T-cell (primary cell): Measurements from ENCODE around the gene ERCC3. TPM values are rescaled to one million over a fixed set of nuclear protein-coding genes. Genes with fewer than 3 reads are reported as not detected.
"Not testable (repeated sequence)": the region's sequence is repeated elsewhere in the genome, so short reads cannot be mapped to it uniquely, and the experiment has no call there.

Experiments used
- ATAC-seq, 4 experiments: fragments of 200-7000 bp in 3 of 4; fragments of 150-1000 bp in 1 of 4; cut with Tn5 transposase; replicated peaks in 1 of 4; 1 replicate in 3 of 4; 2 replicates in 1 of 4; pipeline ENCODE4 v1.10.0; 2021; ENCODE audit warnings: moderate library complexity in 3 of 4, mild to moderate bottlenecking in 2 of 4, moderate number of reproducible peaks in 1 of 4
- CTCF ChIA-PET, 2 donors: fragments of 300-600 bp; sonication (Branson Sonifier 250); formaldehyde crosslinking; loops; one replicate each; lab custom pipeline; 2022; ENCODE audit warnings: antibody characterized with exemption in 2 of 2; lab: Charles Lee
- POLR2A ChIA-PET, 2 donors: fragments of 300-600 bp; sonication (Branson Sonifier 250); formaldehyde crosslinking; loops; one replicate each; lab custom pipeline; 2022; ENCODE audit warnings: antibody characterized with exemption in 2 of 2; lab: Charles Lee
- DNase-seq, 35 experiments: peaks; one replicate each; pipeline versions ENCODE4 v3.0.0 to v3.0.0-alpha.2; 2013 to 2023
- H3K27ac ChIP-seq: one replicate; pipeline ENCODE4 v1.5.1; 2013; ENCODE audit warnings: low read length
- H3K27me3 ChIP-seq, 2 experiments: replicated peaks in 1 of 2; 1 replicate in 1 of 2; 2 replicates in 1 of 2; pipeline versions ENCODE4 v1.6.1 to v1.7.0; 2013; ENCODE audit warnings: low read length in 1 of 2, mixed read lengths in 1 of 2; ENCODE audit not compliant: control insufficient read depth in 2 of 2, insufficient read depth in 2 of 2; ENCODE audit errors: extremely low read depth in 1 of 2
- H3K36me3 ChIP-seq, 2 donors: 1 replicate in 1 of 2; 2 replicates in 1 of 2; pipeline versions ENCODE4 v1.6.1 to v1.7.0; 2013; ENCODE audit warnings: low read length in 1 of 2; ENCODE audit not compliant: control insufficient read depth in 2 of 2, insufficient read depth in 1 of 2; ENCODE audit errors: extremely low read depth in 1 of 2
- H3K4me1 ChIP-seq, 2 experiments: 1 replicate in 1 of 2; 2 replicates in 1 of 2; pipeline versions ENCODE4 v1.6.1 to v1.7.0; 2013; ENCODE audit warnings: low read length in 2 of 2, mixed read lengths in 1 of 2; ENCODE audit not compliant: insufficient read depth in 2 of 2, control insufficient read depth in 1 of 2; ENCODE audit errors: extremely low read depth in 1 of 2
- H3K4me3 ChIP-seq, 2 donors: 1 replicate in 1 of 2; 2 replicates in 1 of 2; pipeline versions ENCODE4 v1.5.1 to v1.7.0; 2013; ENCODE audit warnings: mild to moderate bottlenecking in 2 of 2, low read length in 1 of 2, moderate library complexity in 1 of 2; ENCODE audit not compliant: control insufficient read depth in 1 of 2; ENCODE audit errors: extremely low read depth in 1 of 2
- H3K9me3 ChIP-seq: 2 replicates; pipeline ENCODE4 v1.7.0; 2013
- H3K27ac Mint-ChIP-seq, 2 donors: one replicate each; pipeline ENCODE4 v1.8.0; 2020 to 2021; ENCODE audit warnings: mild to moderate bottlenecking in 2 of 2, mixed read lengths in 2 of 2
- H3K27me3 Mint-ChIP-seq, 2 donors: one replicate each; pipeline ENCODE4 v1.8.0; 2021 to 2022; ENCODE audit warnings: mixed read lengths in 2 of 2
- H3K36me3 Mint-ChIP-seq: one replicate; pipeline ENCODE4 v1.8.0; 2021; ENCODE audit warnings: mixed read lengths
- H3K4me1 Mint-ChIP-seq, 3 donors: one replicate each; pipeline ENCODE4 v1.8.0; 2020 to 2022; ENCODE audit warnings: mixed read lengths in 3 of 3, mild to moderate bottlenecking in 1 of 3
- H3K4me3 Mint-ChIP-seq, 3 donors: one replicate each; pipeline ENCODE4 v1.8.0; 2020 to 2022; ENCODE audit warnings: mild to moderate bottlenecking in 3 of 3, mixed read lengths in 3 of 3, moderate library complexity in 3 of 3
- H3K9me3 Mint-ChIP-seq, 3 donors: one replicate each; pipeline ENCODE4 v1.8.0; 2020 to 2022; ENCODE audit warnings: mixed read lengths in 3 of 3
- WGBS: methylation state at CpG from one replicate; pipeline ENCODE4 v1.1.5; 2013; ENCODE audit warnings: missing lambda C conversion rate; ENCODE audit not compliant: insufficient coverage; 5-methylcytosine and 5-hydroxymethylcytosine counted together
- total RNA-seq, 35 experiments: library from RNA in 6 of 35; stranded (reverse) in 6 of 35; fragments of 120-200 nt in 1 of 35; gene quantifications; one replicate each; pipeline versions ENCODE4 v1.2.1 to v1.2.4 and lab custom pipeline; 2013 to 2026

Gene ERCC3
- total RNA-seq, 5 donors from 2014 or later (not counting 1 experiment from before 2014, with no cell fraction given), result 41.5 to 62.1 (median 52.3) TPM

DNA sequence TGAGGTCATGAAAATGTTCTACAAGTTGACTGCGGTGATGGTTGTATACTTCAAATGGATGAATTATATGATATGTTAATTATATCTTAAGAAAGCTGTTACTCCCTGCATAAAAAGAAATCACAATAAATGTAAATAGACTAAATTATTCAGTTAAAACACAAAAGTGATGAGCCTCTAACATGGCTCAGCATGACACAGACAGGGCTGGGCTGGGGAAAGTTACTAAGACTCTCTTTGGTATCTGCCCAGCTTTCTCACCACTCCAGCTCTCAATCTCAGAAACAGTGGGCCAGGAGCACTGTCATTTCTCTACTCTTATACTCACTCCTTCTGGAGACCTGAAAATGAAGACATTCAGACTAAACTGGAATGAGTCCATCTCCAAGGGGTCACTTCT, 77.4 kb downstream of the ERCC3 start:
- ChIA-PET POLR2A (no interaction called here), CTCF (no interaction called here)
- Histone ChIP-seq H3K27me3 (peaks cover 16 to 38% of the 10 kb centered on the region in 2 experiments), H3K4me1 (peaks cover 10 to 19% of the 10 kb centered on the region in 2 experiments), H3K9me3 (no peaks in the 10 kb centered on the region), H3K4me3 (no peak overlapping the region), H3K36me3 (no peaks in the 10 kb centered on the region), H3K27ac (no peak overlapping the region)
- peaks cover 4 to 7% (median 5%) of the 10 kb centered on the region in 3 donors for H3K9me3 Mint-ChIP-seq
- no peak overlapping the region for H3K27ac Mint-ChIP-seq
- no peak for ATAC-seq
- H3K4me1 Mint-ChIP-seq, result peaks cover 19 to 23% (median 21%) of the 10 kb centered on the region in 3 donors
- no peak overlapping the region for H3K4me3 Mint-ChIP-seq
- WGBS, result no CpG with 5 or more reads among the region's 1 CpG
- no peaks in the 10 kb centered on the region for H3K36me3 Mint-ChIP-seq
- no peak for DNase-seq
- H3K27me3 Mint-ChIP-seq, result peaks cover 57 to 60% of the 10 kb centered on the region in 2 donors

DNA sequence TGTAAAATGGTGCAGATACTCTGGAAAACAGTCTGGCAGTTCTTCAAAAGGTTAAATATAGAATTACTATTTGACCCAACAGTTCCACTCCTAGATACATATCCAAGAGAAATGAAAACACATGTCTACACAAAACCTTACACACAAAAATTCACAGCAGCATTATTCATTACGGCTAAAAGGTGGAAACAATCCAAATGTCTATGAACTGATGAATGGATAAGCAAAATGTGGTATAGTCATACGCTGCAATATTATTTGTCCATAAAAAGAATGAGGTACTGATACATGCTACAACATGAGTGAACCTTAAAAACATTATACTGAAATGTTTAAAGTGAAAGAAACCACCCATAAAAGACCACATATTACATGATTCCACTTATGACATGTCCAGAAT, 77.8 kb downstream of the ERCC3 start:
- no CpG with 5 or more reads among the region's 2 CpGs for WGBS
- Histone ChIP-seq H3K36me3 (no peaks in the 10 kb centered on the region), H3K27ac (no peak overlapping the region), H3K4me1 (peaks cover 10 to 19% of the 10 kb centered on the region in 2 experiments), H3K27me3 (peaks cover 16 to 33% of the 10 kb centered on the region in 2 experiments), H3K9me3 (no peaks in the 10 kb centered on the region), H3K4me3 (no peak overlapping the region)
- Mint-ChIP-seq H3K27me3 (peaks cover 57 to 58% of the 10 kb centered on the region in 2 donors), H3K36me3 (no peaks in the 10 kb centered on the region), H3K4me3 (no peak overlapping the region), H3K9me3 (peaks cover 4 to 7% (median 5%) of the 10 kb centered on the region in 3 donors), H3K4me1 (peaks cover 19 to 23% (median 21%) of the 10 kb centered on the region in 3 donors), H3K27ac (no peak overlapping the region)
- POLR2A ChIA-PET, result no interaction called here
- CTCF ChIA-PET, result no interaction called here
- DNase-seq (no peak), ATAC-seq (no peak)

DNA sequence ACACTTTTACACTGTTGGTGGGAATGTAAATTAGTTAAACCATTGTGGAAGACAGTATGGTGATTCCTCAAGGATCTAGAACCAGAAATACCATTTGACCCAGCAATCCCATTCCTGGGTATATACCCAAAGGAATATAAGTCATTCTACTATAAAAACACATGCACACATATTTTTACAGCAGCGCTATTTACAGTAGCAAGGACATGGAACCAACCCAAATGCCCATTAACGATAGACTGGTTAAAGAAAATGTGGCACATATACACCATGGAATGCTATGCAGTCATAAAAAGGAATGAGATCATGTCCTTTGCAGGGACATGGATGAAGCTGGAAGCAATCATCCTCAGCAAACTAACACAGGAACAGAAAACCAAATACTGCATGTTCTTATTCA, 79.7 kb downstream of the ERCC3 start:
- DNase-seq, H3K9me3 ChIP-seq, ATAC-seq, H3K36me3 ChIP-seq, H3K36me3 Mint-ChIP-seq, H3K9me3 Mint-ChIP-seq, CTCF ChIA-PET, H3K27ac ChIP-seq, H3K4me3 ChIP-seq, POLR2A ChIA-PET, H3K27ac Mint-ChIP-seq, H3K4me3 Mint-ChIP-seq, H3K4me1 ChIP-seq: not testable (repeated sequence)
- H3K27me3 Mint-ChIP-seq, result peaks cover 63 to 64% of the 10 kb centered on the region in 2 donors
- peaks cover 11 to 20% of the 10 kb centered on the region in 2 experiments for H3K27me3 ChIP-seq
- no CpG with 5 or more reads among the region's 2 CpGs for WGBS
- H3K4me1 Mint-ChIP-seq, result peaks cover 10 to 14% (median 11%) of the 10 kb centered on the region in 3 donors

DNA sequence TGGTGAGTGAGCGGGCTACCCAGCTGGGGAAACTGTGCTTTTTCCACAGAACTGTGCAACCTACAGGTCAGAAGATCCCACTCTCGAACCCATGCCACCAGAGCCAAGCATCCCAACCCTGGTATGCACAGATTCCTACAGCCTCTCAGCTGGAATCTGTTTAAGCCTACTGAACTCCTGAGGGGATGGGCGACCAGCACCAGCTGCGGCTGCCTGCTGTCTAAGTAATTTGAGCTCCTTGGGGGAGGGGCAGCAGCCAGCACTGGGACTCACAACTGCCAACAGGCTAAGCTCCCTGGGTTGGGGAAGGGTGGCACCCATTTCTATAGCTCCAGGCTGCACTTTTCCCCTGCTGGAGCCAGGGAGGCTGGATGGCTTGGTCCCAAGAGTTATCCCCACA, 85.6 kb downstream of the ERCC3 start:
- no peaks in the 10 kb centered on the region for H3K36me3 Mint-ChIP-seq
- no peaks in the 10 kb centered on the region for H3K9me3 Mint-ChIP-seq
- no peak overlapping the region for H3K4me3 Mint-ChIP-seq
- CTCF ChIA-PET, result no interaction called here
- H3K27me3 ChIP-seq, result peaks cover 0 to 23% of the 10 kb centered on the region in 2 experiments
- H3K9me3 ChIP-seq, result no peaks in the 10 kb centered on the region
- H3K4me3 ChIP-seq, result no peak overlapping the region
- DNase-seq (no peak), ATAC-seq (no peak)
- POLR2A ChIA-PET, result no interaction called here
- H3K27ac Mint-ChIP-seq, result no peak overlapping the region
- H3K27ac ChIP-seq, result no peak overlapping the region
- H3K36me3 ChIP-seq, result no peaks in the 10 kb centered on the region
- no peaks in the 10 kb centered on the region for H3K4me1 ChIP-seq
- WGBS, result 77% methylated on average over 3 of the region's 4 CpGs
- H3K27me3 Mint-ChIP-seq, result peaks cover 45 to 53% of the 10 kb centered on the region in 2 donors
- no peaks in the 10 kb centered on the region for H3K4me1 Mint-ChIP-seq

Other genes starting within 250 kb of the ERCC3 start
- 100 to 1,000 TPM; 144 to 172 (median 151) TPM for gene BIN1, start 187.0 kb downstream of the ERCC3 start, total RNA-seq
- under 1 TPM in 1 of 5 donors, not detected in 4; 0.16 TPM for gene CYP27C1, start 73.8 kb downstream of the ERCC3 start, total RNA-seq
- gene MAP3K2, start 93.8 kb upstream of the ERCC3 start, total RNA-seq, result 10 to 100 TPM; 81.6 to 89.1 (median 83.2) TPM
- gene PROC, start 124.3 kb upstream of the ERCC3 start, total RNA-seq, result under 1 TPM in 3 of 5 donors, not detected in 2; 0.20 to 0.76 (median 0.49) TPM
- 10 to 100 TPM; 20.8 to 47.1 (median 42.6) TPM for gene IWS1, start 232.3 kb upstream of the ERCC3 start, total RNA-seq
- under 1 TPM in 4 of 5 donors, not detected in 1; 0.13 to 0.96 (median 0.28) TPM for gene MYO7B, start 241.5 kb upstream of the ERCC3 start, total RNA-seq